ENCODE results near the gene TBC1D3L.
"Not testable (repeated sequence)": the region's sequence is repeated elsewhere in the genome, so short reads cannot be mapped to it uniquely, and the experiment has no call there.

The TBC1D3L gene

GRCh38 chr17:37988960-37989359, at the start of gene TBC1D3L:
Gene TBC1D3L, minus strand, starts transcription at chr17:37989060. Its CDS starts 1,540 bp downstream, at chr17:37987520.
- not testable (repeated sequence) for DNase-seq (ENCODE audit: low read depth in 2 of 2)

- DNase-seq (ENCODE audit: low read depth in 2 of 2), result not testable (repeated sequence)
Measured at GRCh38 chr17:38003676-38004075, 14.8 kb upstream of the TBC1D3L start, which contains the start of gene TBC1D3D. Gene TBC1D3D, plus strand, starts transcription at chr17:38003976. Its CDS starts 1,585 bp downstream, at chr17:38005561.
